Stimulated activated naive CD8-positive, alpha-beta T cell treated with anti-CD3 and anti-CD28 coated beads, Interleukin-15, Interleukin-2, amounts not matched to agents 100 ng/mL and 50 ng/mL, for 24 hours (primary cell): ENCODE measurements around the gene IGLON5.

ENCODE experiments used
- H3K27ac Mint-ChIP-seq: one replicate; pipeline ENCODE4 v1.8.0; 2021; ENCODE audit warnings: mild to moderate bottlenecking, mixed read lengths
- H3K27me3 Mint-ChIP-seq: one replicate; pipeline ENCODE4 v1.8.0; 2021; ENCODE audit warnings: mixed read lengths
- H3K36me3 Mint-ChIP-seq: one replicate; pipeline ENCODE4 v1.8.0; 2021; ENCODE audit warnings: low read depth, mixed read lengths
- H3K4me1 Mint-ChIP-seq: one replicate; pipeline ENCODE4 v1.8.0; 2021; ENCODE audit warnings: low read depth, mixed read lengths
- H3K4me3 Mint-ChIP-seq: one replicate; pipeline ENCODE4 v1.8.0; 2021; ENCODE audit warnings: mild to moderate bottlenecking, mixed read lengths
- H3K9me3 Mint-ChIP-seq: one replicate; pipeline ENCODE4 v1.8.0; 2021; ENCODE audit warnings: mixed read lengths

The IGLON5 gene

GRCh38 chr19:51357952-51358351 is 46.5 kb downstream of the IGLON5 start:
- Mint-ChIP-seq H3K36me3 (peaks cover 20% of the 10 kb centered on the region), H3K4me1 (peaks cover 56% of the 10 kb centered on the region), H3K27ac (no peak overlapping the region), H3K9me3 (peaks cover 3% of the 10 kb centered on the region), H3K4me3 (no peak overlapping the region), H3K27me3 (no peaks in the 10 kb centered on the region)

DNA sequence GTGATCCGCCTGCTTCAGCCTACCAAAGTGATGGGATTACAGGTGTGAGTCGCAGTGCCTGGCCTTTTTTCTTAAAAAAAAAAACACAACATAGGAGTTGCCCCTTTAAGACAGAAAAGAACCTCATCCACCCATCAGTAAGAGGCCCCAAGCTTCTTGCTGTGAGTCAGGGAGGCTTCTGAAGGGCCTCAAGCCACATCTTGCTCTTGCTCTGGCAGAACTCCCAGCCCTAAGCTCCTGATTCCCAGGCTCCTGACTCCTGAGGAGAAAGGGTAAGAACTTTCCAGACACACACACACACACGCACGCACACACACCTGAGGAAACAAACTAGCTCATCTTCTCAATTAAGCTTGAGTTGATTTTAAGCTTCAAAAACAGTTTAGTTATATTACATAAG is 47.9 kb downstream of the IGLON5 start:
- Mint-ChIP-seq H3K4me3 (no peak overlapping the region), H3K4me1 (peaks cover 66% of the 10 kb centered on the region), H3K9me3 (peaks cover 3% of the 10 kb centered on the region), H3K36me3 (peaks cover 23% of the 10 kb centered on the region), H3K27ac (peak overlapping the region; percentile 49), H3K27me3 (no peaks in the 10 kb centered on the region)

- no peak overlapping the region for H3K4me3 Mint-ChIP-seq
- peaks cover 69% of the 10 kb centered on the region for H3K4me1 Mint-ChIP-seq
Measured at GRCh38 chr19:51361239-51361638, 49.8 kb downstream of the IGLON5 start.

GRCh38 chr19:51364200-51365106 is 53.0 kb downstream of the IGLON5 start:
- peak overlapping the region; percentile 80 for H3K4me3 Mint-ChIP-seq
- H3K36me3 Mint-ChIP-seq = peaks cover 28% of the 10 kb centered on the region
- H3K27me3 Mint-ChIP-seq = no peaks in the 10 kb centered on the region
- H3K4me1 Mint-ChIP-seq = peaks cover 75% of the 10 kb centered on the region
- H3K9me3 Mint-ChIP-seq = no peaks in the 10 kb centered on the region
- H3K27ac Mint-ChIP-seq = peak overlapping the region; percentile 98

More at GRCh38 chr19:51361239-51361638, 49.8 kb downstream of the IGLON5 start:
- peaks cover 20% of the 10 kb centered on the region for H3K36me3 Mint-ChIP-seq
- no peak overlapping the region for H3K27ac Mint-ChIP-seq
- H3K9me3 Mint-ChIP-seq = peaks cover under 1% of the 10 kb centered on the region
- no peaks in the 10 kb centered on the region for H3K27me3 Mint-ChIP-seq

- peaks cover 31% of the 10 kb centered on the region for H3K36me3 Mint-ChIP-seq
- H3K4me1 Mint-ChIP-seq = peaks cover 79% of the 10 kb centered on the region
- no peaks in the 10 kb centered on the region for H3K27me3 Mint-ChIP-seq
- H3K4me3 Mint-ChIP-seq = peak overlapping the region; percentile 94
- peak overlapping the region; percentile 94 for H3K27ac Mint-ChIP-seq
- no peaks in the 10 kb centered on the region for H3K9me3 Mint-ChIP-seq
Measured at GRCh38 chr19:51365211-51365964, 53.9 kb downstream of the IGLON5 start.

DNA sequence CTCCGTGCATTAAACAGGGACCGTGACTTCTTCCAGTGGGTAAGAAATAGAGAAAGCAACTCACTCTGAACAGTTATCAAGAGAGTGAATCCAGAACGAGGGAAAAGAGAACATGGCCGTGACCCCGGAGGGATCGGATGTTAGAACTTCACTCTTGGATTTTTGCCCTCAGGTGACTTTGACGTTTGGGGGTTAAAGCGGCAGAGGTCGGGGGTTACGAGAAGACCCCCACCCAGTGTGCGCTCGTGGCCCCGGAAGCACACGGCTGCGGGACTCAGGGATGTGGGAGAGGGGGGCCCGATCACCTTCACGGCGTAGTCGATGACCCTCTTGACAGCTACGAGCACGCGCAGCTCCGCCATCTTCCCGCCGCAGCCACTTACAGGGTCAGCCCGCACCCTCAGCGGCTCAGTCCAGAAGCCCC is 54.5 kb downstream of the IGLON5 start, which contains the start of gene ETFB:
Gene ETFB (minus strand): TSS at position 424 of the 424 bp plus-strand sequence. CDS start 62 bp downstream, at position 362.
- H3K9me3 Mint-ChIP-seq = no peaks in the 10 kb centered on the region
- H3K36me3 Mint-ChIP-seq = peaks cover 32% of the 10 kb centered on the region
- H3K4me1 Mint-ChIP-seq = peaks cover 80% of the 10 kb centered on the region

DNA sequence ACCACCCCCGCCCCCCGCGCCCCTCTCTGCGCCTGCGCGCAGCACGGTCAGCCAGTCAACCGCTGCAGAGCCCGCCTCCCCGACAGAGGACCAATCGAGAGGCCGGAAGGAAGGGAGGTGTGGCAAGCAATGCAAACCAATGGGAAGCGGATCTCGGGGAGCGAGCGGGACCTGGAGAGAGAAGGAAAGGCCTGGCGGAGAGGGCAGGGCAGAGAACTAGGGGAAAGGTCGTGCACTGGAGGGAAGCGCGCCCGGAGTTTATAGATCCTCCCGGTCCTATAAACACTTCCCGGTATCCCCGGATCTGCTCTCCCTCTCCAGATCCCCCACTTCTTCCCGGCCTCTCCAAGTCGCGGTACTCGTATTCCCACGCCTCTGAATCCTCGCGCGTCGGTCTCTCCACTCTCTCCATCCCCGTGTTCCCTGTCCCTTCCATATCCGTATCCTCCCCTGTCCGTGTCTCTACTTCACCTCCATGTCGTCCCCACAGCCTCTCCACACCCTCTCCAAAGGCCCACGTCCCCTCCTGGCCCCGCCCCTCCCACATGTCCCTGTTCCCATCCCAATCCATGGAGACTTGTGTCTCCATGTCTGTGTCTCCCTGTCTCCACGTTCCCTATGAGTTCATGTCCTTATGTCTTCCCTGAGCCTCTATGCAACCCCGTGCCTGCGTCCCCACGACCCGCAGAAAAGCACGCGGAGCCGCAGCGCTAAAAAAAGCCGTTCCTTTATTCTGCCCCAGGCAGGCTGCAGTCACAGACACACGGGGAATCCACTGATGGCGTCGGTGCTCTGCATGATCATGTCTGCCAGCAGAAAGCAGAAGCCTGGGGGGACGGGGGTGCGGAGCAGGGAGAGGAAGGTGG is 55.2 kb downstream of the IGLON5 start:
- no peaks in the 10 kb centered on the region for H3K27me3 Mint-ChIP-seq
- H3K36me3 Mint-ChIP-seq = peaks cover 39% of the 10 kb centered on the region
- peaks cover 84% of the 10 kb centered on the region for H3K4me1 Mint-ChIP-seq
- peak overlapping the region; percentile 94 for H3K27ac Mint-ChIP-seq
- H3K4me3 Mint-ChIP-seq = peak overlapping the region; percentile 94
- H3K9me3 Mint-ChIP-seq = no peaks in the 10 kb centered on the region

More for the DNA sequence above, 54.5 kb downstream of the IGLON5 start, which contains the start of gene ETFB:
- peak within 1 kb of the TSS; percentile 94 for H3K4me3 Mint-ChIP-seq
- H3K27ac Mint-ChIP-seq = peak within 1 kb of the TSS; percentile 94
- H3K27me3 Mint-ChIP-seq = no peaks in the 10 kb centered on the region

- Mint-ChIP-seq H3K4me1 (peaks cover 79% of the 10 kb centered on the region), H3K4me3 (peak overlapping the region; percentile 94), H3K27ac (peak overlapping the region; percentile 94), H3K9me3 (no peaks in the 10 kb centered on the region), H3K36me3 (peaks cover 41% of the 10 kb centered on the region), H3K27me3 (no peaks in the 10 kb centered on the region)
Measured at GRCh38 chr19:51367255-51367564, 55.8 kb downstream of the IGLON5 start.

DNA sequence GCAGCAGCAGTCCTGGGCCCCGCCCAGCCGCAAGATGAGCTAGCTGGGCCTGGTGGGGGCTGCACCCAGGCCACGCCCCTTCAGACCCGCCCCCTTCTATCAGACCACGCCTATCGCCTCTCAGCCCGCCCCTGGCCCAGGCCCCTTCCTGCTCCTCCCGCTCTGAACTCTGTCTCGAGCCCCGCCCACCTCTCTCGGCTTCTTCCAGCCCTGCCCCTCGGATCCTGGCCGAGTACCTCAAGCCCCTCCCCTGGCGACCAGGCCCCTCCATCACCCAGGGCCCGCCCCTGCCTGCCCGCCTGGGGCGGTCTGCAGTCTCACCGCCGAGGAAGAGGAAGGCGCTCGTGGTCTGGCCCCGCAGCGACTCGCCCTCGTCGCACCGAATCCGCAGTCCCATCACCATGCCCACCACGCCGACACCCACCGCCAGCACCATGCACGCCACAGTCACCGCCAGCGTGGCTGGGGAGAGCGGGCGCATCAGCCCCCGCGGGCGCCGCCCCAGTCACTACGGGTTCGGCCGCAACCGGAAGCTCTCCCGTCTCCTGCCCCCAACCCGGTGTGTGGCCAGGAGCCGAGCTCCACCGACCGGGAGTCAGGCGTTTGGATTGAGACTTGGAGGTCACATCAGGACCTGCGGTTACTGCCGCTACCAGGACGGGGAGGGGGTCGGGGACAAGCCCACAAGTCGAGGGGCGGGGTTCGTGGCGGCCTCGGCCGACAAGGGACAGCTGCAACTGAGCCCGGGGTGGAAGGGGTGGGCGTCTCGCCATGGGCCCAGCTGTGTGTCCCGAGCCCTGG is 56.3 kb downstream of the IGLON5 start:
- Mint-ChIP-seq H3K27ac (peak overlapping the region; percentile 94), H3K36me3 (peaks cover 40% of the 10 kb centered on the region), H3K27me3 (no peaks in the 10 kb centered on the region), H3K4me1 (peaks cover 76% of the 10 kb centered on the region), H3K4me3 (peak overlapping the region; percentile 94), H3K9me3 (no peaks in the 10 kb centered on the region)

DNA sequence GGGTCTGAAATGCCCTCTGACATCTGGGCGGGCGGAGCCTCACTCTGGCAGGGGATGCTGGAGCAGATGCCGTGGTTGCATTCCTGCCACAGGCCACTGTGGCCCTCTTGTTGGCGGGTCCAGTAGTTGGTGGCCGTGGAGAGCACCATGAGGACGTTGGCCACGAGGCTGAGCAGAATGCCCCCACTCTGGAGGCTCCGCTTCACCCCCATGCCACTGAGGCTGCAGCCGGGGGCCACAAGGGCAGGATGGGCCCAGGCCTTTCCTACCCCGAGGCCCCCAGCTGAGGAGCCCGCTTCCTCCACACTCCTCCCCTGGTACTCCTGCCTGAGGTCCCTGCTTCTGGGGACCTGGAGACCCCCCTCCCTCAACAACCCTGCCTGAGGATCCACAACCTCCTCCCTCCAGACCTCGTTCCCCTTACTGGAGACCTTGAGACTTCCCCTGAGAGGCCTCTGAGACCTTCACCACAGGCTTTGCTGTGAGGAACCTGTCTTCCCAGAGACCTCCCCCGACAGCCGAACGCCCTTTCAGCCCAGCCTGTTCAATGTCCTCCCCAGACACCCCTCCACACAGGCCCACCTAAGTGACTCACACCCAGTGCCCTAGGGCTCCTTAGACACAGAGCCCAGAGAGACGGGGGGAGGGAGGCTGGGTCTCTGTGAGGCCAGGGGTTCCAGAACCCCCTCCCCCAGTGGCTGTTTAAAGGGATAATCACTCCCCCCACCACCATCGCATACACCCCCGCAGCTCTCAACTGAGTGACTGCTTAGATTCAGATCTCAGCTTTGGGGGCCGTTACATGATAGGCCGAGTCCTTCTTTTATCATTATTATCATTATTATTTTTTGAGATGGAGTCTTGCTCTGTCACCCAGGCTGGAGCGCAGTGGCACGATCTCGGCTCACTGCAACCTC is 57.2 kb downstream of the IGLON5 start, which contains the start of gene CLDND2:
Gene CLDND2 (minus strand): TSS at position 638 of the 917 bp plus-strand sequence. CDS start 426 bp downstream, at position 212.
- Mint-ChIP-seq H3K36me3 (peaks cover 36% of the 10 kb centered on the region), H3K27me3 (no peaks in the 10 kb centered on the region), H3K9me3 (no peaks in the 10 kb centered on the region), H3K4me1 (peaks cover 76% of the 10 kb centered on the region), H3K27ac (peak within 1 kb of the TSS; percentile 94), H3K4me3 (peak within 1 kb of the TSS; percentile 94)

DNA sequence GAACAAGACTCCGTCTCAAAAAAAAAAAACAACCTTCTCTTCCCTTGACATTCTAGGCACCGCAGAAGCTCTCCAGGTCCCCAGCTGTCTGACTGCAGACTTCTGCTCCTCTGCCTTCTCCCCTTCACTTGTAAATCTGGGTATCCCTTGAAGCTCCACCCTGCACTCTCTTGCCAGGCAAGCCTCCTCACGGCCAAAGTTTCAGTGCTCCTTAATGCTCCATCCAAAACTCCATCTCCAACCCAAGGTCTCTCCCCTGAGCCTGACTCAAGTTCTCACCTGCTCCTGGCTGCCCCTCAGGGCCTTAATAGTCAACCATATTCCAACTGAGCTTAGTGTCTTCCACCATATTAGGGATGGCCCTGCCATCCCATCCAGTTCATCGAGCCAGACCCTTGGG is 58.8 kb downstream of the IGLON5 start:
- H3K36me3 Mint-ChIP-seq = peaks cover 32% of the 10 kb centered on the region
- peak overlapping the region; percentile 94 for H3K4me3 Mint-ChIP-seq
- peak overlapping the region; percentile 94 for H3K27ac Mint-ChIP-seq
- no peaks in the 10 kb centered on the region for H3K27me3 Mint-ChIP-seq
- peaks cover 78% of the 10 kb centered on the region for H3K4me1 Mint-ChIP-seq
- H3K9me3 Mint-ChIP-seq = no peaks in the 10 kb centered on the region

- Mint-ChIP-seq H3K36me3 (peaks cover 35% of the 10 kb centered on the region), H3K9me3 (no peaks in the 10 kb centered on the region), H3K27ac (peak overlapping the region; percentile 94), H3K27me3 (no peaks in the 10 kb centered on the region), H3K4me3 (peak overlapping the region; percentile 94), H3K4me1 (peaks cover 79% of the 10 kb centered on the region)
Measured at GRCh38 chr19:51371186-51371690, 59.8 kb downstream of the IGLON5 start.
